Left hindlimb (tissue), 1 donor: ENCODE data around the gene GALNT9.
"Not testable (repeated sequence)": the region's sequence is repeated elsewhere in the genome, so short reads cannot be mapped to it uniquely, and the experiment has no call there.

ENCODE experiments used
- DNase-seq: peaks from one replicate; pipeline ENCODE4 v3.0.0-alpha.2; 2018

The GALNT9 gene

GRCh38 chr12:132247718-132248452 lies 81.5 kb downstream of the GALNT9 start:
- no peak for DNase-seq

GRCh38 chr12:132246997-132247717 lies 82.2 kb downstream of the GALNT9 start:
- DNase-seq, result no peak

GRCh38 chr12:132245521-132246101 lies 83.8 kb downstream of the GALNT9 start:
- DNase-seq, result no peak

GRCh38 chr12:132244724-132245295 lies 84.6 kb downstream of the GALNT9 start:
- no peak for DNase-seq

GRCh38 chr12:132243596-132244310 lies 85.6 kb downstream of the GALNT9 start:
- no peak for DNase-seq

GRCh38 chr12:132243171-132243570 lies 86.2 kb downstream of the GALNT9 start:
- DNase-seq, result not testable (repeated sequence)

GRCh38 chr12:132240669-132241007 lies 88.8 kb downstream of the GALNT9 start:
- not testable (repeated sequence) for DNase-seq

GRCh38 chr12:132239796-132240668 lies 89.4 kb downstream of the GALNT9 start:
- no peak for DNase-seq

- DNase-seq, result no peak
Measured at GRCh38 chr12:132239392-132239791, 90.0 kb downstream of the GALNT9 start.

- DNase-seq, result no peak
Measured at GRCh38 chr12:132238884-132239283, 90.5 kb downstream of the GALNT9 start.

- DNase-seq, result no peak
Measured at GRCh38 chr12:132238488-132238854, 90.9 kb downstream of the GALNT9 start.

GRCh38 chr12:132237772-132238487 lies 91.5 kb downstream of the GALNT9 start:
- no peak for DNase-seq

- DNase-seq, result no peak
Measured at GRCh38 chr12:132236930-132237771, 92.2 kb downstream of the GALNT9 start.

- no peak for DNase-seq
Measured at GRCh38 chr12:132236129-132236929, 93.1 kb downstream of the GALNT9 start.

- DNase-seq, result no peak
Measured at GRCh38 chr12:132235116-132235820, 94.1 kb downstream of the GALNT9 start.

GRCh38 chr12:132230381-132230780 lies 99.0 kb downstream of the GALNT9 start:
- DNase-seq, result no peak

- DNase-seq, result no peak
Measured at GRCh38 chr12:132229926-132230325, 99.5 kb downstream of the GALNT9 start.

GRCh38 chr12:132229193-132229760 lies 100.1 kb downstream of the GALNT9 start:
- no peak for DNase-seq
